ENCODE data around the gene SMIM23.

SMIM23 gene

GRCh38 chr5:171747061-171747859 lies 38.4 kb upstream of the SMIM23 start:
- Histone ChIP-seq H3K36me3 (ENCODE audit: control insufficient read depth, insufficient read depth, low read length) (no peaks in the 10 kb centered on the region), H3K79me2 (no peaks in the 10 kb centered on the region), H3K9ac (no peak overlapping the region), H3K4me1 (no peaks in the 10 kb centered on the region), H3K27ac (no peak overlapping the region), H3K27me3 (ENCODE audit: control insufficient read depth, insufficient read depth, low read length) (no peaks in the 10 kb centered on the region), H3K9me3 (ENCODE audit: control insufficient read depth, low read length) (no peaks in the 10 kb centered on the region), H3K4me2 (ENCODE audit: low read length) (no peak overlapping the region), H2AFZ (no peak overlapping the region), H3K4me3 (ENCODE audit: low read depth, low read length) (no peak overlapping the region)
- TF ChIP-seq, protein P1, sequence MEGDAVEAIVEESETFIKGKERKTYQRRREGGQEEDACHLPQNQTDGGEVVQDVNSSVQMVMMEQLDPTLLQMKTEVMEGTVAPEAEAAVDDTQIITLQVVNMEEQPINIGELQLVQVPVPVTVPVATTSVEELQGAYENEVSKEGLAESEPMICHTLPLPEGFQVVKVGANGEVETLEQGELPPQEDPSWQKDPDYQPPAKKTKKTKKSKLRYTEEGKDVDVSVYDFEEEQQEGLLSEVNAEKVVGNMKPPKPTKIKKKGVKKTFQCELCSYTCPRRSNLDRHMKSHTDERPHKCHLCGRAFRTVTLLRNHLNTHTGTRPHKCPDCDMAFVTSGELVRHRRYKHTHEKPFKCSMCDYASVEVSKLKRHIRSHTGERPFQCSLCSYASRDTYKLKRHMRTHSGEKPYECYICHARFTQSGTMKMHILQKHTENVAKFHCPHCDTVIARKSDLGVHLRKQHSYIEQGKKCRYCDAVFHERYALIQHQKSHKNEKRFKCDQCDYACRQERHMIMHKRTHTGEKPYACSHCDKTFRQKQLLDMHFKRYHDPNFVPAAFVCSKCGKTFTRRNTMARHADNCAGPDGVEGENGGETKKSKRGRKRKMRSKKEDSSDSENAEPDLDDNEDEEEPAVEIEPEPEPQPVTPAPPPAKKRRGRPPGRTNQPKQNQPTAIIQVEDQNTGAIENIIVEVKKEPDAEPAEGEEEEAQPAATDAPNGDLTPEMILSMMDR (IDR thresholded peaks at IDR 0.05): no peak

DNA sequence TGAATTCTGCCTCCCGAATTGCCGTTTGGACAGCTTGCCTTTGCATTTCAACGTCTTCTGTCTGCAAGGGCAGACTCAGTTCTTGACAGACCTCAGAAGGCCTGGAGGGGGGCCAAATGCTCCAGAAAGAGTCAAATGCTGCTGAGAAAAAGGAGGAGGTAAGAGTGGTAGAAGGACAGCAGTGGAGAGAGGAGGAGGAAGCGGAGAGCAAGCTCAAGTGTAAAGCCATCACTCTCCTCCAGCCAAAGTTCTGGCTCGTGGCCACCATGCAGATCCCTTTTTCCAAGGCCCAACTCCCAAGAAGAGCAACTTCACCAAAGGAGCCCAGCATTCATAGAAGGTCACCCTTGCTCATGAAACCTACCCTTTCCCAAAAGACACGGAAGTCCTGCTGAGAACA lies 36.9 kb upstream of the SMIM23 start:
- no peak overlapping the region for H3K9ac ChIP-seq
- H3K4me1 ChIP-seq: no peaks in the 10 kb centered on the region
- no peak overlapping the region for H3K4me3 ChIP-seq (ENCODE audit: low read depth, low read length)
- no peaks in the 10 kb centered on the region for H3K79me2 ChIP-seq
- H3K27me3 ChIP-seq (ENCODE audit: control insufficient read depth, insufficient read depth, low read length): no peaks in the 10 kb centered on the region
- no peaks in the 10 kb centered on the region for H3K9me3 ChIP-seq (ENCODE audit: control insufficient read depth, low read length)
- H3K4me2 ChIP-seq (ENCODE audit: low read length): no peak overlapping the region
- TF ChIP-seq, protein P1 (IDR thresholded peaks at IDR 0.05): no peak
- H2AFZ ChIP-seq: no peak overlapping the region
- no peak overlapping the region for H3K27ac ChIP-seq
- H3K36me3 ChIP-seq (ENCODE audit: control insufficient read depth, insufficient read depth, low read length): no peaks in the 10 kb centered on the region

DNA sequence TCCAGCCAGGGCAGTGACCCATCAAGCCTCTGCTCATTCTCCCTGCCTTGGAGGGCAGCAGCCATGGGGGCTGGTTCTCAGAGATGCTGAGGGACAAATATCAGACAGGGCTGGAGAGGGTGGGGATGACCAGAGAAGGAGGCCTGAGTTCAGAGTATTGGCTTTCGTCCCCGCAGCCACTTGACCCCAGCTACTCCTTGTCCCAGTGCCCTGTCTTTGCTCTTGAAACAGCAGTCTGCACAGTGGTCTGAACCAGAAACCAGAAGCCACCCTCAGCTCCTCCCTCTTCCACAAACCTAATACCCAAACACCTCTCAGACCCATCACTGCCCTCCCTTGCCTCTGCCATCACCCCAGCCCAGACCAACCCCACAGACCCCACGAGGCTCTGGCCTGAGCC lies 36.3 kb upstream of the SMIM23 start:
- Histone ChIP-seq H3K4me1 (no peaks in the 10 kb centered on the region), H2AFZ (no peak overlapping the region), H3K27ac (no peak overlapping the region), H3K36me3 (ENCODE audit: control insufficient read depth, insufficient read depth, low read length) (no peaks in the 10 kb centered on the region), H3K79me2 (no peaks in the 10 kb centered on the region), H3K4me2 (ENCODE audit: low read length) (no peak overlapping the region), H3K27me3 (ENCODE audit: control insufficient read depth, insufficient read depth, low read length) (no peaks in the 10 kb centered on the region), H3K9me3 (ENCODE audit: control insufficient read depth, low read length) (no peaks in the 10 kb centered on the region), H3K4me3 (ENCODE audit: low read depth, low read length) (no peak overlapping the region), H3K9ac (no peak overlapping the region)
- TF ChIP-seq, protein P1 (IDR thresholded peaks at IDR 0.05): no peak

- Histone ChIP-seq H3K36me3 (ENCODE audit: control insufficient read depth, insufficient read depth, low read length) (no peaks in the 10 kb centered on the region), H3K4me1 (no peaks in the 10 kb centered on the region), H3K9me3 (ENCODE audit: control insufficient read depth, low read length) (no peaks in the 10 kb centered on the region), H3K79me2 (no peaks in the 10 kb centered on the region), H3K27me3 (ENCODE audit: control insufficient read depth, insufficient read depth, low read length) (no peaks in the 10 kb centered on the region), H3K4me3 (ENCODE audit: low read depth, low read length) (no peak overlapping the region), H2AFZ (no peak overlapping the region), H3K4me2 (ENCODE audit: low read length) (no peak overlapping the region), H3K27ac (no peak overlapping the region), H3K9ac (no peak overlapping the region)
- TF ChIP-seq, protein P1 (IDR thresholded peaks at IDR 0.05): no peak
Measured at GRCh38 chr5:171750311-171750788, 35.3 kb upstream of the SMIM23 start.

DNA sequence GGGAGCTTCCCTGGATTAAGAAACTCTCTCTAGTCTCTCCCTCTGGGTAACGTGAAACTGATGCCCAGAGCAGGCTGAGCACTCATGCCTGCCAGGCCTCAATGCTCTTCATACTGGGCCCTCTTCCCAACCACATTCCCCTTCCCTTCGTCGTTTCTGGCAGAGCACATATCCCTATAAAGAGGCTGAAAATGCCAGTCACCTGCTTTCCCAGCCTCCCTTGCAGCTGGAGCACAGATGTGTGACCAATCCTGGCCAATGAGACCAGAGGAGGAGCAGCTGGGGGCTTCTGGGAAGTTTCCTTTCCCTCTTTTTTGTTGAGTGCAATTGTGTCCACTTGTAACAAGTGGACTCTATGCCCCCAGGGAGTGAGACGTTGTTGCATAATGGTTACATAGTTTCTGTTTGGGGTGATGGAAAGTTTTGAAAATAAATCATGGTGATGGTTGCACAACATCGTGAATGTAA lies 30.2 kb upstream of the SMIM23 start:
- Histone ChIP-seq H3K27me3 (ENCODE audit: control insufficient read depth, insufficient read depth, low read length) (no peaks in the 10 kb centered on the region), H3K9me3 (ENCODE audit: control insufficient read depth, low read length) (no peaks in the 10 kb centered on the region), H3K27ac (no peak overlapping the region), H2AFZ (no peak overlapping the region), H3K4me3 (ENCODE audit: low read depth, low read length) (no peak overlapping the region), H3K79me2 (no peaks in the 10 kb centered on the region), H3K36me3 (ENCODE audit: control insufficient read depth, insufficient read depth, low read length) (no peaks in the 10 kb centered on the region), H3K4me2 (ENCODE audit: low read length) (no peak overlapping the region), H3K4me1 (no peaks in the 10 kb centered on the region), H3K9ac (no peak overlapping the region)
- TF ChIP-seq, protein P1 (IDR thresholded peaks at IDR 0.05): no peak

Measured in parathyroid adenoma (tissue), 2 donors.